ENCODE measurements around the gene CNTNAP2.

- TF ChIP-seq POLR2A (IDR thresholded peaks at IDR 0.05; ENCODE audit: low read length) (no peak), GATA1 (IDR thresholded peaks at IDR 0.05; ENCODE audit: low read depth, low read length) (no peak)
Observed at GRCh38 chr7:147916573-147916972, 1800.0 kb downstream of the CNTNAP2 start.
